Liver (tissue), 3 donors: ENCODE results near the gene RGS12.

Experiments used
- ATF3 ChIP-seq: IDR thresholded peaks from 2 replicates; pipeline ENCODE4 v1.6.1; 2016; ENCODE audit warnings: antibody characterized with exemption
- EGR1 ChIP-seq, 2 donors: IDR thresholded peaks; 2 replicates each; pipeline ENCODE4 v1.6.1; 2016 to 2018; ENCODE audit warnings: antibody characterized with exemption in 2 of 2, low read depth in 2 of 2
- JUND ChIP-seq, 2 donors: IDR thresholded peaks; 2 replicates each; pipeline ENCODE4 v1.6.1; 2016; ENCODE audit warnings: antibody characterized with exemption in 2 of 2
- RAD21 ChIP-seq, 2 donors: IDR thresholded peaks; 2 replicates each; pipeline ENCODE4 v1.6.1; 2016; ENCODE audit warnings: antibody characterized with exemption in 2 of 2, mild to moderate bottlenecking in 2 of 2
- TF ChIP-seq, protein P1 (sequence below): fragments of 150-350 bp; IDR thresholded peaks from 2 replicates; pipeline ENCODE4 v1.5.1; 2017; ENCODE audit warnings: improper control_type of control experiment, low read depth, low read length; ENCODE audit not compliant: missing input control
- donor health status: healthy.
- donor health status: healthy.

DNA sequence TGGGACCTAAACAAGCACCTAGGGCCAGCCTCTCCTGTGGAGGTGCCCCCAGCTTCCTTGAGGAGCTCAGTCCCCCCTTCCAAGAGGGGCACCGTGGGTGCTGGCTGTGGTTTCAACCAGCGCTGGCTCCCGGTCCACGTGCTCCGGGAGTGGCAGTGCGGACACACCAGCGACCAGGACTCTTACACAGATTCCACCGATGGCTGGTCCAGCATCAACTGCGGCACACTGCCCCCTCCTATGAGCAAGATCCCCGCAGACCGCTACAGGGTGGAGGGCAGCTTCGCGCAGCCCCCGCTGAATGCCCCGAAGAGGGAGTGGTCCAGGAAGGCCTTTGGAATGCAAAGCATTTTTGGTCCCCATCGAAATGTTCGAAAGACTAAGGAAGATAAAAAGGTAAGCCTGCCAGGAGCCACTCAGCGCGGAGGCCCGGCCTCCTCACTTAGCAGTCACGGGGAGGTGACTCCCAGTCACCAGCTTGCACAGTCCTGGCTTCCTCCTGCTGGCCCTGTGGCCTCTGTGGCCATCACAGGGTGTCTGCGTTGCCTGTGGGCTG is 24.9 kb downstream of the RGS12 start:
- TF ChIP-seq, protein P1, sequence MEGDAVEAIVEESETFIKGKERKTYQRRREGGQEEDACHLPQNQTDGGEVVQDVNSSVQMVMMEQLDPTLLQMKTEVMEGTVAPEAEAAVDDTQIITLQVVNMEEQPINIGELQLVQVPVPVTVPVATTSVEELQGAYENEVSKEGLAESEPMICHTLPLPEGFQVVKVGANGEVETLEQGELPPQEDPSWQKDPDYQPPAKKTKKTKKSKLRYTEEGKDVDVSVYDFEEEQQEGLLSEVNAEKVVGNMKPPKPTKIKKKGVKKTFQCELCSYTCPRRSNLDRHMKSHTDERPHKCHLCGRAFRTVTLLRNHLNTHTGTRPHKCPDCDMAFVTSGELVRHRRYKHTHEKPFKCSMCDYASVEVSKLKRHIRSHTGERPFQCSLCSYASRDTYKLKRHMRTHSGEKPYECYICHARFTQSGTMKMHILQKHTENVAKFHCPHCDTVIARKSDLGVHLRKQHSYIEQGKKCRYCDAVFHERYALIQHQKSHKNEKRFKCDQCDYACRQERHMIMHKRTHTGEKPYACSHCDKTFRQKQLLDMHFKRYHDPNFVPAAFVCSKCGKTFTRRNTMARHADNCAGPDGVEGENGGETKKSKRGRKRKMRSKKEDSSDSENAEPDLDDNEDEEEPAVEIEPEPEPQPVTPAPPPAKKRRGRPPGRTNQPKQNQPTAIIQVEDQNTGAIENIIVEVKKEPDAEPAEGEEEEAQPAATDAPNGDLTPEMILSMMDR: no peak
- no peak for TF ChIP-seq ATF3
- no peak for TF ChIP-seq EGR1 (IDR thresholded peaks at IDR 0.05; ENCODE audit: low read depth in 2 of 2)
- no peak for TF ChIP-seq RAD21 (IDR thresholded peaks at IDR 0.05)
- no peak for TF ChIP-seq JUND (IDR thresholded peaks at IDR 0.05)
